ENCODE results near the gene SPECC1. TPM values are rescaled to one million over a fixed set of nuclear protein-coding genes. Genes with fewer than 3 reads are reported as not detected.

SPECC1 gene
- total and polyA plus RNA-seq, 2 of the 4 experiments (the other 2 are of a cell fraction), result 16.9 to 26.2 TPM

DNA sequence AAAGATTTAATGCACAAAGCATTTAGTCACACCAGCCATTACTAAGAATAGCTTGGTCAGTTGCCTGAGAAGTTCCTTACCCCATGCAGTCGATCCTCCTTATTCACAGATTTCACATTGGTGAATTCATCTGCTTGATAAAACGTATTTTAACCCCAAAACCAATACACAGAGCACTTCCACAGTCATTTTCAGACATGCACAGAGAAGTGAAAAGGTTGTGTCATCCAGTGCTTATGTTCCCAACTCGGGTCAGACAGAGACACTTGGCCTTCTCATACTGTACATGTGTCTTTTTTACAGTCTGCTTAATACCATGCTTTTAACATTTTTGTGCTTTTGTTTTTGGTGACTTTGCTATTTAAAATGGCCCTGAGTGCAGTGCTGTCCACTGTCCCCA lies 219.7 kb downstream of the SPECC1 start:
- Histone ChIP-seq H2AK9ac (replicated peaks; ENCODE audit: low read depth, low read length, poor library complexity) (no peak overlapping the region), H4K20me1 (ENCODE audit: insufficient read depth, low read length) (no peaks in the 10 kb centered on the region; the same call in 1 of the 2 replicates), H3K79me1 (ENCODE audit: low read depth in 1 of 2, low read length in 2 of 2) (peaks cover 32 to 66% of the 10 kb centered on the region in 2 experiments), H3K4me1 (ENCODE audit: control insufficient read depth, insufficient read depth, low read length) (peaks cover 25% of the 10 kb centered on the region), H3K4me2 (ENCODE audit: low read depth, low read length) (no peak overlapping the region), H4K5ac (ENCODE audit: low read depth, low read length) (no peak overlapping the region), H3K27ac (ENCODE audit: insufficient read depth, low read length) (no peak overlapping the region), H4K8ac (ENCODE audit: low read depth in 2 of 2, low read length in 2 of 2) (no peak overlapping the region), H2BK5ac (ENCODE audit: low read depth, low read length, poor library complexity, severe bottlenecking) (no peak overlapping the region), H3K36me3 (ENCODE audit: control insufficient read depth, insufficient read depth, low read length) (peaks cover 20% of the 10 kb centered on the region), H3K9me1 (ENCODE audit: insufficient read depth, low read length) (peaks cover 19% of the 10 kb centered on the region), H2AK5ac (ENCODE audit: low read depth, low read length) (no peak overlapping the region; the same call in 1 of the 2 replicates), H3K4ac (ENCODE audit: low read depth, low read length) (no peak overlapping the region), H3K14ac (replicated peaks; ENCODE audit: low read depth, low read length) (no peak overlapping the region), H2BK20ac (ENCODE audit: low read depth, low read length) (no peak overlapping the region), H2BK120ac (ENCODE audit: low read depth, low read length) (no peak overlapping the region), H4K91ac (ENCODE audit: insufficient read depth, low read depth, low read length) (no peak overlapping the region), H3K23ac (ENCODE audit: low read depth, low read length) (no peak overlapping the region), H3K27me3 (ENCODE audit: control insufficient read depth, insufficient read depth, low read length) (no peaks in the 10 kb centered on the region), H3K9me3 (ENCODE audit: control insufficient read depth, insufficient read depth, low read length) (no peaks in the 10 kb centered on the region), H3K4me3 (ENCODE audit: insufficient read depth, low read depth, low read length) (no peak overlapping the region), H2BK15ac (ENCODE audit: low read depth, low read length) (no peak overlapping the region; the same call in 2 of the 3 replicates), H2AFZ (replicated peaks; ENCODE audit: low read length, poor library complexity) (no peak overlapping the region), H3K56ac (ENCODE audit: extremely low read depth, insufficient read depth, low read length) (no peak overlapping the region), H3K9ac (ENCODE audit: low read depth, low read length) (no peak overlapping the region), H3K18ac (ENCODE audit: low read depth, low read length) (peak overlapping the region; percentile 64; the same call in 1 of the 2 replicates)
- no peak for TF ChIP-seq MXI1 (IDR thresholded peaks at IDR 0.05; ENCODE audit: borderline replicate concordance, low read depth, low read length)
- no peak for TF ChIP-seq SMC3 (IDR thresholded peaks at IDR 0.05; ENCODE audit: low read depth, low read length)
- TF ChIP-seq, protein P1, sequence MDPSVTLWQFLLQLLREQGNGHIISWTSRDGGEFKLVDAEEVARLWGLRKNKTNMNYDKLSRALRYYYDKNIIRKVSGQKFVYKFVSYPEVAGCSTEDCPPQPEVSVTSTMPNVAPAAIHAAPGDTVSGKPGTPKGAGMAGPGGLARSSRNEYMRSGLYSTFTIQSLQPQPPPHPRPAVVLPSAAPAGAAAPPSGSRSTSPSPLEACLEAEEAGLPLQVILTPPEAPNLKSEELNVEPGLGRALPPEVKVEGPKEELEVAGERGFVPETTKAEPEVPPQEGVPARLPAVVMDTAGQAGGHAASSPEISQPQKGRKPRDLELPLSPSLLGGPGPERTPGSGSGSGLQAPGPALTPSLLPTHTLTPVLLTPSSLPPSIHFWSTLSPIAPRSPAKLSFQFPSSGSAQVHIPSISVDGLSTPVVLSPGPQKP (IDR thresholded peaks at IDR 0.05; ENCODE audit: borderline replicate concordance, low read depth, low read length), result no peak
- no peak for TF ChIP-seq CEBPB (IDR thresholded peaks at IDR 0.05; ENCODE audit: low read depth, low read length)
- TF ChIP-seq, protein P2, sequence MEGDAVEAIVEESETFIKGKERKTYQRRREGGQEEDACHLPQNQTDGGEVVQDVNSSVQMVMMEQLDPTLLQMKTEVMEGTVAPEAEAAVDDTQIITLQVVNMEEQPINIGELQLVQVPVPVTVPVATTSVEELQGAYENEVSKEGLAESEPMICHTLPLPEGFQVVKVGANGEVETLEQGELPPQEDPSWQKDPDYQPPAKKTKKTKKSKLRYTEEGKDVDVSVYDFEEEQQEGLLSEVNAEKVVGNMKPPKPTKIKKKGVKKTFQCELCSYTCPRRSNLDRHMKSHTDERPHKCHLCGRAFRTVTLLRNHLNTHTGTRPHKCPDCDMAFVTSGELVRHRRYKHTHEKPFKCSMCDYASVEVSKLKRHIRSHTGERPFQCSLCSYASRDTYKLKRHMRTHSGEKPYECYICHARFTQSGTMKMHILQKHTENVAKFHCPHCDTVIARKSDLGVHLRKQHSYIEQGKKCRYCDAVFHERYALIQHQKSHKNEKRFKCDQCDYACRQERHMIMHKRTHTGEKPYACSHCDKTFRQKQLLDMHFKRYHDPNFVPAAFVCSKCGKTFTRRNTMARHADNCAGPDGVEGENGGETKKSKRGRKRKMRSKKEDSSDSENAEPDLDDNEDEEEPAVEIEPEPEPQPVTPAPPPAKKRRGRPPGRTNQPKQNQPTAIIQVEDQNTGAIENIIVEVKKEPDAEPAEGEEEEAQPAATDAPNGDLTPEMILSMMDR (conservative IDR thresholded peaks at IDR 0.05; ENCODE audit: low read depth, low read length), result no peak
- no peak for TF ChIP-seq POLR2A (IDR thresholded peaks at IDR 0.05; ENCODE audit: low read depth, low read length)
- TF ChIP-seq FOS (IDR thresholded peaks at IDR 0.05; ENCODE audit: low read depth, low read length), result no peak
- no peak for TF ChIP-seq RCOR1 (IDR thresholded peaks at IDR 0.05; ENCODE audit: insufficient replicate concordance, low read length)
- TF ChIP-seq RAD21 (IDR thresholded peaks at IDR 0.05; ENCODE audit: low read length), result no peak
- TF ChIP-seq MAZ (IDR thresholded peaks at IDR 0.05; ENCODE audit: borderline replicate concordance, low read depth, low read length), result no peak
- no peak for TF ChIP-seq BHLHE40 (IDR thresholded peaks at IDR 0.05; ENCODE audit: low read depth, low read length)
- no peak for TF ChIP-seq NFE2L2 (IDR thresholded peaks at IDR 0.05; ENCODE audit: low read depth, low read length)
- TF ChIP-seq MAFK (IDR thresholded peaks at IDR 0.05; ENCODE audit: low read depth, low read length), result no peak
- no peak for TF ChIP-seq CHD1 (IDR thresholded peaks at IDR 0.05; ENCODE audit: low read depth, low read length)
- no peak for TF ChIP-seq RFX5 (IDR thresholded peaks at IDR 0.05; ENCODE audit: low read depth, low read length)
- ChIA-PET CTCF (no interaction called here), POLR2A (ENCODE audit: unreplicated experiment) (no interaction called here)
- in situ Hi-C loops (cut with MboI; ENCODE audit: low sequenced_read_pairs), result loop anchor here (10.0 kb wide), 1 partner anchor 86 kb away; no protein-coding TSS in a partner anchor
- WGBS, 2 experiments (ENCODE audit: extremely low coverage in 2 of 2, insufficient read length in 1 of 2), result no CpG with 5 or more reads among the region's 3 CpGs
- intact Hi-C loops (cut with micrococcal nuclease), result loop anchor here (5.0 to 10.0 kb wide), 4 partner anchors 72 to 766 kb away; no protein-coding TSS in a partner anchor
- no TSS peak for BruUV-seq (replicated peaks)
- dilution Hi-C loops (cut with HindIII; ENCODE audit: low sequenced_read_pairs, unreplicated experiment), result no loop called here
- ATAC-seq (ENCODE audit: low read depth) (no peak), DNase-seq (peak; percentile 18)

All from IMR-90 (cell line).